ENCODE measurements around the gene DOCK4.

DOCK4 gene

GRCh38 chr7:111975346-111975745, 230.9 kb downstream of the DOCK4 start:
- Histone ChIP-seq H3K9me3 (ENCODE audit: control insufficient read depth, insufficient read depth, low read depth, low read length) (no peaks in the 10 kb centered on the region), H3K9ac (ENCODE audit: low read length) (no peak overlapping the region), H3K4me1 (ENCODE audit: control insufficient read depth, insufficient read depth, low read length) (no peaks in the 10 kb centered on the region), H3K27me3 (ENCODE audit: control insufficient read depth, insufficient read depth, low read length) (no peaks in the 10 kb centered on the region), H3K36me3 (ENCODE audit: control insufficient read depth, insufficient read depth, low read length) (no peaks in the 10 kb centered on the region), H3K27ac (ENCODE audit: low read depth, low read length) (no peak overlapping the region), H3K4me3 (ENCODE audit: low read depth, low read length) (no peak overlapping the region)

DNA sequence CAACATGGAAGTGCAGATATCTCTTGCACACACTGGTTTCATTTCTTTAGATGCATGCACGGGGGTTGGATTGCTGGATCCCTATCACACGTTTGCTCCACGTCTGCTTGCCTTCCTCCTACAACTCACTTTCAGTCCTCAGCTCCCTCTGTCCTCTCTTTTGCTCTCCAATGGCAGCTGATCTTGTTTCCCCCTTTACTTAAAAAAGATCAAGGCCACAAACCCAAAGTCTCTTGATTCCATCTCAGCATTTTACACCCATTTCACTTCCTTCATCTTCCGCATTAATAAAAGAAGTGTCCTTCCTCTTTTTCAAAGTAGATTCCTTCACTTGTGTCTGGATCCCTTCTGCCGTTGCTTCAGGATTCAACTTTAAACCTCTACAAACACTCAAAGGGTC, 245.2 kb downstream of the DOCK4 start:
- Histone ChIP-seq H3K9me3 (ENCODE audit: control insufficient read depth, insufficient read depth, low read depth, low read length) (no peaks in the 10 kb centered on the region), H3K27ac (ENCODE audit: low read depth, low read length) (no peak overlapping the region), H3K4me1 (ENCODE audit: control insufficient read depth, insufficient read depth, low read length) (peaks cover 10% of the 10 kb centered on the region; the same call in 1 of the 2 replicates), H3K36me3 (ENCODE audit: control insufficient read depth, insufficient read depth, low read length) (no peaks in the 10 kb centered on the region), H3K27me3 (ENCODE audit: control insufficient read depth, insufficient read depth, low read length) (no peaks in the 10 kb centered on the region), H3K9ac (ENCODE audit: low read length) (no peak overlapping the region), H3K4me3 (ENCODE audit: low read depth, low read length) (no peak overlapping the region)

GRCh38 chr7:111958896-111959295, 247.3 kb downstream of the DOCK4 start:
- H3K4me3 ChIP-seq (ENCODE audit: low read depth, low read length): no peak overlapping the region
- H3K4me1 ChIP-seq (ENCODE audit: control insufficient read depth, insufficient read depth, low read length): peaks cover 22% of the 10 kb centered on the region; the same call in 1 of the 2 replicates
- no peaks in the 10 kb centered on the region for H3K27me3 ChIP-seq (ENCODE audit: control insufficient read depth, insufficient read depth, low read length)
- no peak overlapping the region for H3K27ac ChIP-seq (ENCODE audit: low read depth, low read length)
- H3K9me3 ChIP-seq (ENCODE audit: control insufficient read depth, insufficient read depth, low read depth, low read length): no peaks in the 10 kb centered on the region
- H3K36me3 ChIP-seq (ENCODE audit: control insufficient read depth, insufficient read depth, low read length): no peaks in the 10 kb centered on the region
- H3K9ac ChIP-seq (ENCODE audit: low read length): no peak overlapping the region

DNA sequence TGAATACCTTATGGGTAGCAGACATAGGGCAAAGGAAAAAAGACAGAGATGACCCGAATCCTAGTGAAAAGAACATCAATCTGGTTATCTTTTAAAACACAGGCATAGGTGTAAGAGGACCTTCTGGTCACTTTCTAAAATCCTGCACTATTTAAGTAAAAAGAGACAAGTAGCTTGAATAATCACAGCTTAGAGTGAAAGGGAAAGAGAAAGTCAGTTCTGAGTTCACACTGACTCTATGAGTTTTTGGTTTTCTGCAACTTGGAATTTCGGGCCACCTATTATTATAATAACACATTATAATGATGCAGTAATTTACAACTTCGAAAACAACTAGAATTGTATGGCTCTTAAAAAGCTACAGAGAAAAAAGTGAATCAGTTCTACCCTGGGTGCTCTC, 247.8 kb downstream of the DOCK4 start:
- no peak overlapping the region for H3K27ac ChIP-seq (ENCODE audit: low read depth, low read length)
- peaks cover 27% of the 10 kb centered on the region for H3K4me1 ChIP-seq (ENCODE audit: control insufficient read depth, insufficient read depth, low read length)
- no peaks in the 10 kb centered on the region for H3K36me3 ChIP-seq (ENCODE audit: control insufficient read depth, insufficient read depth, low read length)
- H3K9me3 ChIP-seq (ENCODE audit: control insufficient read depth, insufficient read depth, low read depth, low read length): no peaks in the 10 kb centered on the region
- H3K27me3 ChIP-seq (ENCODE audit: control insufficient read depth, insufficient read depth, low read length): no peaks in the 10 kb centered on the region
- no peak overlapping the region for H3K9ac ChIP-seq (ENCODE audit: low read length)
- no peak overlapping the region for H3K4me3 ChIP-seq (ENCODE audit: low read depth, low read length)

GRCh38 chr7:111955616-111956015, 250.6 kb downstream of the DOCK4 start:
- H3K36me3 ChIP-seq (ENCODE audit: control insufficient read depth, insufficient read depth, low read length): no peaks in the 10 kb centered on the region
- H3K9ac ChIP-seq (ENCODE audit: low read length): no peak overlapping the region
- no peaks in the 10 kb centered on the region for H3K9me3 ChIP-seq (ENCODE audit: control insufficient read depth, insufficient read depth, low read depth, low read length)
- H3K27ac ChIP-seq (ENCODE audit: low read depth, low read length): no peak overlapping the region
- H3K27me3 ChIP-seq (ENCODE audit: control insufficient read depth, insufficient read depth, low read length): no peaks in the 10 kb centered on the region
- peaks cover 31% of the 10 kb centered on the region for H3K4me1 ChIP-seq (ENCODE audit: control insufficient read depth, insufficient read depth, low read length)
- H3K4me3 ChIP-seq (ENCODE audit: low read depth, low read length): no peak overlapping the region

- H3K4me3 ChIP-seq (ENCODE audit: low read depth, low read length): no peak overlapping the region
- no peak overlapping the region for H3K27ac ChIP-seq (ENCODE audit: low read depth, low read length)
- H3K36me3 ChIP-seq (ENCODE audit: control insufficient read depth, insufficient read depth, low read length): no peaks in the 10 kb centered on the region
- H3K4me1 ChIP-seq (ENCODE audit: control insufficient read depth, insufficient read depth, low read length): peaks cover 31% of the 10 kb centered on the region
- H3K9ac ChIP-seq (ENCODE audit: low read length): no peak overlapping the region
- no peaks in the 10 kb centered on the region for H3K27me3 ChIP-seq (ENCODE audit: control insufficient read depth, insufficient read depth, low read length)
- no peaks in the 10 kb centered on the region for H3K9me3 ChIP-seq (ENCODE audit: control insufficient read depth, insufficient read depth, low read depth, low read length)
Observed at GRCh38 chr7:111954474-111955381, 251.5 kb downstream of the DOCK4 start.

- Histone ChIP-seq H3K4me3 (ENCODE audit: low read depth, low read length) (no peak overlapping the region), H3K36me3 (ENCODE audit: control insufficient read depth, insufficient read depth, low read length) (no peaks in the 10 kb centered on the region), H3K4me1 (ENCODE audit: control insufficient read depth, insufficient read depth, low read length) (peaks cover 31% of the 10 kb centered on the region)
Observed at GRCh38 chr7:111954056-111954455, 252.1 kb downstream of the DOCK4 start.

DNA sequence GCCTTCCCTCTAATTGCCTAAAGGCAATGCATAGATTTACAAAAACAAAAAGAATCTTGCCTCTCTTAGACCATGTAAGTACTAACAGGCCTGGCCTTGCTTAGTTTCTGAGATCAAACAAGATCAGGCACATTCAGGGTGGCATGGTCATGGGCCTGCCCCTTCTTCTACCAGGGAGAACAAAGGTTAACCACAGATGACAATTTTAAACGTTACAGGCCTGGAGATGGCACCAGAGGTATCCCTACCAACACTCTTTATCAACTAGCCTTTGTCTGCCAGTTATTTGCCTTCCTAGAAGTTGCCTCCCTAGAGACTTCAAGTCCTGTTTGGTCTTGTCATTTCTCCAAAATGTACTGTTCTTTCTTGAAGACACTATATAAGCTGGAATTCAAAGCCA, 252.6 kb downstream of the DOCK4 start:
- Histone ChIP-seq H3K4me3 (ENCODE audit: low read depth, low read length) (no peak overlapping the region), H3K9ac (ENCODE audit: low read length) (no peak overlapping the region), H3K27ac (ENCODE audit: low read depth, low read length) (no peak overlapping the region), H3K36me3 (ENCODE audit: control insufficient read depth, insufficient read depth, low read length) (no peaks in the 10 kb centered on the region), H3K27me3 (ENCODE audit: control insufficient read depth, insufficient read depth, low read length) (no peaks in the 10 kb centered on the region), H3K9me3 (ENCODE audit: control insufficient read depth, insufficient read depth, low read depth, low read length) (no peaks in the 10 kb centered on the region), H3K4me1 (ENCODE audit: control insufficient read depth, insufficient read depth, low read length) (peaks cover 31% of the 10 kb centered on the region)

More at GRCh38 chr7:111954056-111954455, 252.1 kb downstream of the DOCK4 start:
- Histone ChIP-seq H3K27ac (ENCODE audit: low read depth, low read length) (no peak overlapping the region), H3K9ac (ENCODE audit: low read length) (no peak overlapping the region), H3K27me3 (ENCODE audit: control insufficient read depth, insufficient read depth, low read length) (no peaks in the 10 kb centered on the region), H3K9me3 (ENCODE audit: control insufficient read depth, insufficient read depth, low read depth, low read length) (no peaks in the 10 kb centered on the region)

DNA sequence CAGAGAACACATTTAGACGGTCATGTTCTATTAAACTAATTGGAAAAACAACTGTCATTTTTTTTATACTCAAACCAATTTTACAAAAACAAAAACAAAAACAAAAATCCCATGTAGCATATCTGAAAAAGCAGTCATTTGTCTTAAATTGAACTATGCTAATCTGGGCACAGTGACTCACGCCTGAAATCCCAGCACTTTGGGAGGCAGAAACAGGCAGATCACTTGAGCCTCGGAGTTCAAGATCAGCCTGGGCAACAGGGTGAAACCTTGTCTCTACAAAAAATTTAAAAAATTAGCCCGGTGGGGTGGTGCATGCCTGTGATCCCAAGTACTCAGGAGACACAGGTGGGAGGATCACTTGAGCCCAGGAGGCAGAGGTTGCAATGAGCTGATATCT, 253.4 kb downstream of the DOCK4 start:
- H3K27ac ChIP-seq (ENCODE audit: low read depth, low read length): no peak overlapping the region
- no peaks in the 10 kb centered on the region for H3K9me3 ChIP-seq (ENCODE audit: control insufficient read depth, insufficient read depth, low read depth, low read length)
- H3K27me3 ChIP-seq (ENCODE audit: control insufficient read depth, insufficient read depth, low read length): no peaks in the 10 kb centered on the region
- H3K4me3 ChIP-seq (ENCODE audit: low read depth, low read length): no peak overlapping the region
- no peaks in the 10 kb centered on the region for H3K36me3 ChIP-seq (ENCODE audit: control insufficient read depth, insufficient read depth, low read length)
- no peak overlapping the region for H3K9ac ChIP-seq (ENCODE audit: low read length)
- peaks cover 25% of the 10 kb centered on the region for H3K4me1 ChIP-seq (ENCODE audit: control insufficient read depth, insufficient read depth, low read length)

- Histone ChIP-seq H3K9me3 (ENCODE audit: control insufficient read depth, insufficient read depth, low read depth, low read length) (no peaks in the 10 kb centered on the region), H3K27ac (ENCODE audit: low read depth, low read length) (no peak overlapping the region), H3K4me1 (ENCODE audit: control insufficient read depth, insufficient read depth, low read length) (peaks cover 25% of the 10 kb centered on the region), H3K27me3 (ENCODE audit: control insufficient read depth, insufficient read depth, low read length) (no peaks in the 10 kb centered on the region), H3K9ac (ENCODE audit: low read length) (no peak overlapping the region), H3K4me3 (ENCODE audit: low read depth, low read length) (no peak overlapping the region), H3K36me3 (ENCODE audit: control insufficient read depth, insufficient read depth, low read length) (no peaks in the 10 kb centered on the region)
Observed at GRCh38 chr7:111951052-111951451, 255.1 kb downstream of the DOCK4 start.

DNA sequence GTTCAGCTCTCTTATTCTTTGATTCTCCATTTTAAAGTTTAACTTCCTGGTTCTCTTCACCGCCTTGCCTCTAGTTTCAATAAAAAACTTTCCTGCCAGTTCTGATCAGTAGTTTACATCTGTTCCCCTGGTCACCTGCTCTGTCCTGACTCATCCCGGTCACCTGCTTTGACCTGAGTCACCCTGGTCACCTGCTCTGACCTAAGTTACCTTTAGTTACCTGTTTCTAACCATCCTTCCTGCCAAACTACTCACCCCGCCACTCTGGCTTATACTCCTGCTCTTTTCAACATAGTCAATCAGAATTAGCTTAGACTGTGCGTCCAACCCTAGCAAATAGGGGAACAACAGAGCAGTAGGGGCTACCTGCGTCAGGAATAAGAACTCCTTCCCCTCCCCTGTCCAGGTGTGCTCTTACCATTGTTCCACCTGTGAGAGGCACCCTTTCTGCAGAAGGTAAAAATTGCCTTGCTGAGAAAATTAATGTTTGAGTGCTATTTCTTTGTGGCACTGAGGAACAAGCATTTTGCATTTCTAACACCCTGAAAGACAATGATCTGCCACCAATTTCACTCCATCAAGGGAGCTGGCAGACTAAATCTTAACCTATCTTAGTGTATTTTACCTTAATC, 263.6 kb downstream of the DOCK4 start:
- Histone ChIP-seq H3K4me3 (ENCODE audit: low read depth, low read length) (no peak overlapping the region; the same call in 1 of the 2 replicates), H3K27me3 (ENCODE audit: control insufficient read depth, insufficient read depth, low read length) (no peaks in the 10 kb centered on the region), H3K36me3 (ENCODE audit: control insufficient read depth, insufficient read depth, low read length) (peaks cover 43% of the 10 kb centered on the region), H3K9ac (ENCODE audit: low read length) (no peak overlapping the region), H3K27ac (ENCODE audit: low read depth, low read length) (no peak overlapping the region), H3K4me1 (ENCODE audit: control insufficient read depth, insufficient read depth, low read length) (no peaks in the 10 kb centered on the region), H3K9me3 (ENCODE audit: control insufficient read depth, insufficient read depth, low read depth, low read length) (peaks cover 31% of the 10 kb centered on the region)
